GM12878 (cell line): ENCODE data around the gene SMOC2.

Experiments
- POLR2A ChIP-seq: IDR thresholded peaks from 2 replicates; pipeline ENCODE4 v1.6.1; 2011; ENCODE audit warnings: low read depth, mild to moderate bottlenecking, low read length
- POU2F2 ChIP-seq: IDR thresholded peaks from 3 replicates; pipeline ENCODE4 v1.6.1; 2011; ENCODE audit warnings: low read depth, mild to moderate bottlenecking, low read length, borderline replicate concordance

GRCh38 chr6:168545428-168545827, 104.4 kb downstream of the SMOC2 start:
- TF ChIP-seq POU2F2 (no peak), POLR2A (no peak)
